GM19351 (cell line): ENCODE measurements around the gene TDRD1.
A peak's percentile ranks its signal among the peaks of the same experiment; 100 is the strongest.
"Not testable (repeated sequence)": the region's sequence is repeated elsewhere in the genome, so short reads cannot be mapped to it uniquely, and the experiment has no call there.

Source experiments
- ATAC-seq: cut with Tn5 transposase; IDR thresholded peaks from one replicate; pipeline ENCODE4 v1.9.1; 2021; ENCODE audit warnings: mild to moderate bottlenecking, moderate library complexity; ENCODE audit not compliant: unreplicated experiment

The TDRD1 gene

GRCh38 chr10:114179148-114179547, at the start of gene TDRD1:
Gene TDRD1 (plus strand): TSS chr10:114179353. CDS start chr10:114187832, 8,479 bp downstream.
- ATAC-seq: no peak

- ATAC-seq: peak; percentile 91
Measured at GRCh38 chr10:114131094-114131493, 48.1 kb upstream of the TDRD1 start.

- no peak for ATAC-seq
Measured at GRCh38 chr10:114135476-114135875, 43.7 kb upstream of the TDRD1 start.

GRCh38 chr10:114138581-114138980, 40.6 kb upstream of the TDRD1 start:
- no peak for ATAC-seq

- no peak for ATAC-seq
Measured at GRCh38 chr10:114140036-114140435, 39.1 kb upstream of the TDRD1 start.

GRCh38 chr10:114140827-114141226, 38.3 kb upstream of the TDRD1 start:
- ATAC-seq: not testable (repeated sequence)

- no peak for ATAC-seq
Measured at GRCh38 chr10:114142018-114142417, 37.1 kb upstream of the TDRD1 start.

- ATAC-seq: no peak
Measured at GRCh38 chr10:114143160-114143559, 36.0 kb upstream of the TDRD1 start.

- not testable (repeated sequence) for ATAC-seq
Measured at GRCh38 chr10:114149476-114149875, 29.7 kb upstream of the TDRD1 start.

GRCh38 chr10:114151486-114151885, 27.7 kb upstream of the TDRD1 start:
- ATAC-seq: no peak

- ATAC-seq: no peak
Measured at GRCh38 chr10:114151892-114152291, 27.3 kb upstream of the TDRD1 start.

- ATAC-seq: no peak
Measured at GRCh38 chr10:114157912-114158311, 21.2 kb upstream of the TDRD1 start.

GRCh38 chr10:114163062-114163461, 16.1 kb upstream of the TDRD1 start:
- no peak for ATAC-seq

- no peak for ATAC-seq
Measured at GRCh38 chr10:114166043-114166442, 13.1 kb upstream of the TDRD1 start.

GRCh38 chr10:114166494-114166893, 12.7 kb upstream of the TDRD1 start:
- ATAC-seq: no peak

- ATAC-seq: no peak
Measured at GRCh38 chr10:114167985-114168384, 11.2 kb upstream of the TDRD1 start.

- no peak for ATAC-seq
Measured at GRCh38 chr10:114168450-114169009, 10.6 kb upstream of the TDRD1 start.

GRCh38 chr10:114172216-114172615, 6.9 kb upstream of the TDRD1 start:
- ATAC-seq: no peak

GRCh38 chr10:114172776-114173602, 6.2 kb upstream of the TDRD1 start:
- ATAC-seq: no peak

- peak; percentile 1 for ATAC-seq
Measured at GRCh38 chr10:114173603-114173920, 5.6 kb upstream of the TDRD1 start.

GRCh38 chr10:114173921-114174694, 5.0 kb upstream of the TDRD1 start, which contains the start of gene CCDC186:
Gene CCDC186 (minus strand): TSS chr10:114174203. CDS start chr10:114163268, 10,935 bp downstream.
- ATAC-seq: peak; percentile 98
